Hematopoietic multipotent progenitor cell (in vitro differentiated cells): ENCODE data around the gene TTC13. TPM values are rescaled to one million over a fixed set of nuclear protein-coding genes. Genes with fewer than 3 reads are reported as not detected.
"Not testable (repeated sequence)": the region's sequence is repeated elsewhere in the genome, so short reads cannot be mapped to it uniquely, and the experiment has no call there.

Experiments used
- DNase-seq, 3 donors: peaks; one replicate each; pipeline ENCODE4 v3.0.0-alpha.2; 2011 to 2015; ENCODE audit warnings: low read depth in 2 of 3, low spot score in 2 of 3
- total RNA-seq: library from RNA; depleted of rRNA; stranded (reverse); fragments of >200 nt; gene quantifications from one replicate; pipeline ENCODE4 v1.2.3, GENCODE V29; 2012

The TTC13 gene
- total RNA-seq, result 4.8 TPM

DNA sequence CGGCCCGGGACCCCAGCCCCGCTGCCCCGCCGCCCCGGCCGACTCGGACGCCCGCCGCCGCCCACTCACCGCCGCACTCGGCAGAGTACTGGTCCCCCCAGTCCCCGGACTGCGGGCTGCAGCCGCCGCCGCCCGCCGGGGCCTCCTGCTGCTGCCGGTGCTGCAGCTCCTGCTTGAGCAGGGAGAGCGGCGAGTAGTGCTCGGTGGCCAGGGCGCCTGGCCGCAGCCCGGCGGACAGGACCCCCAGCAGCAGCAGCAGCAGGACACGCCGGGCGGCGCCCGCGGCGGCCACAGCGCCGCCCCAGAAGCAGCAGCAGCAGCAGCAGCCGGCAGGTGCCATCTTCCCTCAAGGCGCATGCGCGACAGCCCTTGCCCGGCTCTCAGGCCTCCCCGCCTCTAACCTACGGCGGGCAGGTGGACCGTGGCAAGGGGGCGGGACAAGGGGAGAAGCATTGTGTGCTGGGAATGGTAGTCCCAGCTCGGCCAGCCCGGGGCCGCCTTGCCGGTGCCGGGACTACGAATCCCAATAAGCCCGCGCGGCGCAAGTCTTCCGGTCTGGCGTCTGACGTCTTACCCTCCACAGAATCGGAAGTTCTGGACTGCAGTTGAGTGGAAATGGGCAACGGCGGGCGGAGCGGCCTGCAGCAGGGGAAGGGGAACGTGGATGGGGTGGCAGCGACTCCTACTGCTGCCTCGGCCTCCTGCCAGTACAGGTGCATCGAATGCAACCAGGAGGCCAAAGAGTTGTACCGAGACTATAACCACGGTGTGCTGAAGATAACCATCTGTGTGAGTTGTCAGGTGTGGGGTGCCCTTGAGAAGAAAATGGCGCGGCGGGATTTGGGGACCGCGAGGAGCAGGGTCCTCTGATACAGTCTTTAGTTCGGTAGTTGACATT, at the start of gene TTC13, which contains the start of gene ARV1:
Gene TTC13 (minus strand): TSS at position 371 of the 898 bp plus-strand sequence. CDS start 31 bp downstream, at position 340.
Gene ARV1 (plus strand): TSS at position 604 of the 898 bp plus-strand sequence. CDS start 12 bp downstream, at position 616.
- DNase-seq, result peak; percentile 82 to 100 (median 98)

DNA sequence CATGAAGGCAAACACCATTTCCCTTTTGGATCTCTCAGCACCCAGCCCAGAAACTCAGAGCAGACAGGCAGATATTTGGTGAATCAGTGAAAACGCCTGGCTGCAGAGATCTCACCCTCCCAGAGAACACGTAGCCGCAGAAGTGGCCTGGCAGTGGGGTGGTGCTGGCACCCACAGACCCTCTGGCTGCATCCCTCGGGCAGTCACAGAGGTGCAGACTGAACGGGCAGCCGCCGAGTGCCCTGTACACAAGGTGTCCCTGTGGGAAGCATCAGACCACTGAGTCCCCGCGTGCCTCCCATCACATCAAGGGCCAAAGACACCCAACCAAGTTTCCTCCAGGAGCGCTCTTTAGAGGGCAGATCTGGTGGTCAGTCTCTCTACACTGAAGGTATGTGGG, 49.3 kb upstream of the TTC13 start:
- no peak for DNase-seq

DNA sequence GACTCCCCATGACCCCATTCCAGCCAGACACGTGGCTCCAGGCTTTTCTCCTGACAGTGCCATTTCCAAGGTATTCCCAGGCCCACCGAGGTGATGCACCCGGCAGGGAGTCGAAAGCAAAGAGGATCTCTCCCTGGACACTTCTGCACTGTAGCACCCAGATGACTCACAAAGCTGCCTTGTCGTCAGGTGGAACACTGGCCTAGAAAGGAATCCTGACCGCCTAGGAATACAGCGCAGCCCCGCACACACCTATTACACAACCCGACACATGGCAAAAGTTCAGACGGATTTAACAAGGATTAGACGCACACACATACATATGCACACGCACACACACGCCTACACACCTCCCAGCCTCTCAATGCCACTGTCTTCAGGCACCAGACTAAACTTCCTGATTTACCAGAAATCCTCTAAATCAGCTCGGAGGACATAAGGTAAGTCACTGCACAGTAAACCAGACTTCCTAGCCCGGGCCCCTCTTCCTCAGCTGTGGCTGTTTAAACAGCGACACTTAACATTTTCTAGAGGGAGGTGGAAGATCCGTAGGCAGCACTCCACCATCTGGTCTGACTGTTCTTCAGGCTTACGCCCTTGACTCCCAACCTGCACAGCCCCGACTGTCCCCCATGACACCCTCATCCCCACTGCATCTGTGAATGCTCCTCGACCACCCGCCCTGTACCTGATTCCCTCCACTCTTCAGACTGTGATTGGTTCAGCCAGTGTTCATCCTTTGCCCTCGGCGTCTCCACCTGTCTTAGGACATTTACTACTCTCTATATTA, 48.7 kb upstream of the TTC13 start:
- DNase-seq, result no peak

DNA sequence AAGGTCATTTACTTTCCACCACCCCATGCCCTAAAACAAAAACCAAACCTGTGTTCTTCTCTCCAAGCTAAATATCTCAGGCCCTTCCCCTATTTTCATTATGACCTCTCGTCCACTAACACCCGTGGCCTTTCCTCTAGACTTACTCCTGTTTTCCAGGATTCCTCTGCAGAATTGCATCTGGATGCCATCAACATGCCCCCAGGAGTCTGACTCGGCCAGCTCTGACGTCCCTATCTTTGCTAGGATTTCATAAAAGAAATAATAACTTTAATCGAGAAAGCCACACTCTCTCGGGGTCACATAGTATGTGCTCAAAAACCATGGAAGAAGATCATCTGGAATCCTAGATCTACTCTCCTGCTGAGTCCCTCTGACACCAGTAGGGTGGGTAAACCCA, 47.9 kb upstream of the TTC13 start:
- DNase-seq, result no peak

DNA sequence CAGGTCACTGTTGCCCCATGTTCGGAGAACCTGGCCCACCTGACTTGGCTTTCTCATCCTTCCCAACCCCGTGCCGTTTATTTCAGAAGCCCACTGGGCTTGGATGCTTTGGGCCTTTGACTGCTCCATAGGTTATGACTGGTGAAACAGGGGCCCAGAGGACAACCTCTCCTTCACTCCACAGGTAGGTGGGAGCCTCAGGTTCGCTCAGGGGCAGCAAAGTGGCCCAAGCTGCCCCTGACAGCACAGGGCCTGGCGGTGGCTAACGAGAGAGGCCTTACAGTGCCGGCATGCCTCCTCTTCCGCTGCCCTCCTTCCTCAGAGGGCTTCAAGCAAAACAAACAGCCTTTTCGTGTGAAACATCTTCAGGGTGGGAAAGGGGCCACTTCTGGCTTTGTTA, 44.5 kb upstream of the TTC13 start:
- DNase-seq, result no peak

- not testable (repeated sequence) for DNase-seq
Observed at GRCh38 chr1:231022543-231022942, 43.9 kb upstream of the TTC13 start.

- DNase-seq, result no peak
Observed at GRCh38 chr1:231021540-231022031, 42.9 kb upstream of the TTC13 start.

DNA sequence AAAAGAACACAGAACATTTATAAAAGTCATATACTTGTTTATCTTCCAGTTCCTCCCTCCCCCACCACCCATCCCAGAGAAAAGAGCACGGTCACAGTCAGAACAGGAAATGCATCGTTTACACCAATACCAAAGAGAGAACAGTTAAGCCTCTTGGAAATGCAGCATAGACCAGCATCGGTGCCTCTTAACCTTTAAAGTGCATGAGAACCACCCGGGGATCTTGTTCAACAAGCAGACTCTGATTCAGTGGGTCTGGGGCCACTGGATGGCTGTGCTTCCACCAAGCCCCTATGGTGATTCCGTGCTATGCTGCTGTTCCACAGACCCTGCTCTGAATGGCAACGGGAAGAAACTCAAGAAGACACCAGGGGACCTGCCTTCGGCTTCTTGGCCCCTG, 42.2 kb upstream of the TTC13 start:
- DNase-seq, result no peak

GRCh38 chr1:231020139-231020601, 41.5 kb upstream of the TTC13 start:
- DNase-seq, result peak in 1 of 3 donors; percentile 31

DNA sequence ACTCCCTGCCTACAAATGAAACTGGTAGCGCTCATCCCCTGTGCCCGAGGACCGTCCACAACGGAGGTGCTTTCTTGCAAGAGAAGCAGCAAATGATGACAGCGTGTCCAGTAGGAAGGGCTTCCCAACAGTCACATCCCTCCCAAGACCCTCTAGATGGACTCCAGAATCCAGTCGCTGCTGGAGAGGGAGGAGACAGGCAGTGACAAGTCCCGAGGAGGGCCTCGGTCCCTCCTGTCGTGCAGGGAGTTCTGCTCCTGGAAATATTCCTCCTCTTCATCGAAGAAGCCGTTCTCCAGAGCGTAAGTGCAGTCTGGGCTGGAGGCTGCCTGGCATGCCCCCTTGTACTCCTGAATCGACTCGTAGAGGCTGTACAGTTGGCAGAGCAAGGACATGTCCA, 41.0 kb upstream of the TTC13 start:
- no peak for DNase-seq

GRCh38 chr1:231016966-231017365, 38.3 kb upstream of the TTC13 start:
- DNase-seq, result no peak

- DNase-seq, result no peak
Observed at GRCh38 chr1:231016234-231016633, 37.6 kb upstream of the TTC13 start.

GRCh38 chr1:231013391-231014015, 34.8 kb upstream of the TTC13 start:
- DNase-seq, result no peak

- no peak for DNase-seq
Observed at GRCh38 chr1:231011963-231012362, 33.3 kb upstream of the TTC13 start.

DNA sequence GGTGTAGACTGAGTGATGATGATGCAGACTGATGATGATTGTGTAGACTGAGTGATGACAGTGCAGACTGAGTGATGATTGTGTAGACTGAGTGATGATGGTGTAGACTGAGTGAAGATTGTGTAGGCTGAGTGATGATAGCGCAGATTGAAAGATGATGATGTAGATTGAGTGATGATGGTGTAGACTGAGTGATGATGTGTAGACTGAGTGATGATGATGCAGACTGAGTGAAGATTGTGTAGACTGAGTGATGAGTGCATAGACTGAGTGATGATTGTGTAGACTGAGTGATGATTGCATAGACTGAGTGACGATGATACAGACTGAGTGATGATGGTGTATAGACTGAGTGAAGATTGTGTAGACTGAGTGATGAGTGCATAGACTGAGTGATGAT, 32.7 kb upstream of the TTC13 start:
- no peak for DNase-seq

- not testable (repeated sequence) for DNase-seq
Observed at GRCh38 chr1:231007535-231007934, 28.9 kb upstream of the TTC13 start.

DNA sequence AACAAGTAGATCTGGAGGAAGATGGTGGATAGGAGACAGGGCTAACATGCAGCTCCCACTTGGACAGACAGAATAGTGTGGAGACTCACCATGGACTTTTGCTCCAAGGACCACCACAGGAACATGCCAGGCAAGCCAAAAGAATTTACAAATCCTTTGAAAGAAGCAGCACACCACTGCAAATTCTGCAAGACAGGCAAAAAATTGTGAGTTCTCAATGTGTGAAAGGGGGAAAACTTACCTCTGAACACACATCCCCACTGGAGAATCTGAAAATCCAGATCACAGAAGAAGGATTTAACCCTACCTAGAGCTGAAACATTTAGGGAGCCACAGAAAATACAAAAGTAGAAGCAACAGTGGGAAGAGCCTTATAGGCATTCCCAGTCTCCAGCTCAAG, 23.2 kb upstream of the TTC13 start:
- DNase-seq, result no peak

- no peak for DNase-seq
Observed at GRCh38 chr1:231000639-231001038, 22.0 kb upstream of the TTC13 start.

GRCh38 chr1:231000201-231000600, 21.5 kb upstream of the TTC13 start:
- DNase-seq, result no peak

GRCh38 chr1:230994860-230995259, 16.2 kb upstream of the TTC13 start:
- DNase-seq, result no peak
